Natural killer cell treated with Interleukin-12 subunit alpha and Interleukin-12 subunit beta and Interleukin-15 and Interleukin-18, amount 100 ng/mL, for 72 hours (primary cell): ENCODE results near the gene SFMBT2. TPM values are rescaled to one million over a fixed set of nuclear protein-coding genes. Genes with fewer than 3 reads are reported as not detected.
A peak's percentile ranks its signal among the peaks of the same experiment; 100 is the strongest.

ENCODE experiments used
- ATAC-seq, 2 donors: fragments of 150-1000 bp; cut with Tn5 transposase in 1 of 2; sonication (Bioruptor Pico), chemical (Tn5 transposase) in 1 of 2; 2 replicates each; pipeline ENCODE4 v1.10.0; 2021
- DNase-seq: peaks from one replicate; pipeline ENCODE4 v3.0.0; 2022; ENCODE audit warnings: low spot score
- H3K27ac Mint-ChIP-seq, 2 donors: 1 replicate in 1 of 2; 2 replicates in 1 of 2; pipeline ENCODE4 v1.8.0; 2022; ENCODE audit warnings: mixed read lengths in 2 of 2, mild to moderate bottlenecking in 1 of 2, moderate library complexity in 1 of 2
- H3K27me3 Mint-ChIP-seq, 2 donors: 1 replicate in 1 of 2; 2 replicates in 1 of 2; pipeline ENCODE4 v1.8.0; 2022; ENCODE audit warnings: mixed read lengths in 2 of 2
- H3K36me3 Mint-ChIP-seq: one replicate; pipeline ENCODE4 v1.8.0; 2022; ENCODE audit warnings: mixed read lengths
- H3K4me1 Mint-ChIP-seq, 2 donors: 1 replicate in 1 of 2; 2 replicates in 1 of 2; pipeline ENCODE4 v1.8.0; 2022; ENCODE audit warnings: low read depth in 2 of 2, mixed read lengths in 2 of 2, mild to moderate bottlenecking in 1 of 2
- H3K4me3 Mint-ChIP-seq: one replicate; pipeline ENCODE4 v1.8.0; 2022; ENCODE audit warnings: mixed read lengths
- H3K9me3 Mint-ChIP-seq: 2 replicates; pipeline ENCODE4 v1.8.0; 2022; ENCODE audit warnings: mixed read lengths
- total RNA-seq, 2 donors: library from RNA; stranded (reverse); gene quantifications; one replicate each; pipeline ENCODE4 v1.2.3, GENCODE V29; 2022

SFMBT2 gene
- total RNA-seq, 2 donors from 2014 or later = 94.9 to 101 TPM

DNA sequence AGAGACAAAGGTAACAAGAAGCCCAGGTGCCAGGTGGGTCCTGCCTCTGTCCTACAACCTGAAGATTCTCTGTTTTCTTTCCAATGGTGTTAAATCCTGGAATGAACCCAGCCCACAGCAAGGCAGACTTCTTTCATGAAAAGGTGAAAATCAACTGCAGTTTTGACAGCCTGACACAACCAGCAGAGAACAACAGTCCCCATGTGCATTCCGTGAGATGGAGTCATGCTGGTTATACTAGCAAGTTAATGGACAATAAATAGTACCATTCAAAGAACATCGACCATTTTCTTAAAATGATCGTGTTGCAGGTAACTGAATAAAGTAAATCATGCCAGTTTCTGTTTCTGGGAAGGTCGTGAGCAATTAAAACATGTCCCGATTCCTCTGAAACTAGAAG lies 131.5 kb downstream of the SFMBT2 start:
- Mint-ChIP-seq H3K4me3 (no peak overlapping the region), H3K27me3 (no peaks in the 10 kb centered on the region), H3K27ac (peak overlapping the region; percentile 11 to 48), H3K4me1 (peaks cover 68% of the 10 kb centered on the region in 2 donors), H3K9me3 (no peaks in the 10 kb centered on the region), H3K36me3 (peaks cover 20% of the 10 kb centered on the region)
- ATAC-seq = no peak
- DNase-seq = no peak

DNA sequence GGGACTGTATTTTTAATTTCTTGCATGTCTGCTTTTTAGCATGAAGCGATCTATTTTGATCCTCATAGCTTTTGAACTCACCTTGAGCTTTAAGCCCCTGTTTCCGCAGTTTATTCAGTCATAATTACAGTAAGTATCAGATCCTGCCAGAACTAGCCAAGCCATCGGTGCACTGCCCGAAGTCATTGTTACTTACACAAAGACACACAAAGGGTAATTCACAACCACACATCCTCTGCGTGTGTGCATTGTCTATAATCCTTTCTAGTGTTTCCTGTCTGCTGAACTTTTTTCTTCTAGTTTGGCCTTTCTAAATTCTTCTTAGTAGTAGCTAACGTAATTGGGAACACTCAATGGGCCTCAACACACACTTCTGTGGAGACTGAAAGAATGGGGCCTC lies 133.0 kb downstream of the SFMBT2 start:
- peak overlapping the region; percentile 17 to 48 for H3K27ac Mint-ChIP-seq
- ATAC-seq = no peak
- peaks cover 61 to 64% of the 10 kb centered on the region in 2 donors for H3K4me1 Mint-ChIP-seq
- H3K4me3 Mint-ChIP-seq = no peak overlapping the region
- no peak for DNase-seq
- H3K36me3 Mint-ChIP-seq = peaks cover 20% of the 10 kb centered on the region
- no peaks in the 10 kb centered on the region for H3K9me3 Mint-ChIP-seq
- H3K27me3 Mint-ChIP-seq = no peaks in the 10 kb centered on the region

GRCh38 chr10:7277432-7277831 lies 133.4 kb downstream of the SFMBT2 start:
- Mint-ChIP-seq H3K27me3 (no peaks in the 10 kb centered on the region), H3K27ac (no peak overlapping the region), H3K4me1 (peaks cover 62 to 64% of the 10 kb centered on the region in 2 donors), H3K36me3 (peaks cover 20% of the 10 kb centered on the region), H3K9me3 (no peaks in the 10 kb centered on the region), H3K4me3 (no peak overlapping the region)
- no peak for DNase-seq
- ATAC-seq = no peak

DNA sequence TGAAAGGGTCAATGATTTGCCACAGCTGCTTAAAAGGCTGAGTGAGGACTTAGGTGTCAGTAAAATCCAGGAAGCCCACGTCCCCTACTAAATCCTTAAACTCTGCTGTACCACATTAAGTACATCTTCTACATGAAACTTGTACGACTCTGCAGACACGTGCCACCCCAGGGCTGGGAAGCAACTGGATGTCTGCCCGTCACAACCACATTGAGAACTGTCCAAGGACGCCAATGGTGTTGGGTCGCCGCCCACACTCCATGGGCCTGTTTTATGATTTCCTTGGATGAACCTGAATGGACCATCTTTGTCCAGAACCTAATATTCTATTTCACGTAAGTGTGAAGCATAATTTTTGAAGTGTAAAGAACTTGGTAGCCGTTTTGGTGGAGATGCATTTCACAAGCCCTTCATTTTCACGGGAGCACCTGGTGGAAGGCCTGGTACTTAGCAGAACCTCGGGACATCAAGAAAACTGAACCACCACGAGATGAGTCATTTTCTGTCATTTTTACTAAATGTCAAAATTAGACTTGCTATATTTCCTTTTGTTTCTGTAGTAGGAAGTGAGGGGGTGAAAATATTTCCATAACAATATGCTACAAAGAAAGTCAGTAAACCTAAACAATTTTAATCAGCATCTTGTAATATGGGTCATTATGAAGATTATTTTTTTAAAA lies 134.9 kb downstream of the SFMBT2 start:
- peaks cover 3% of the 10 kb centered on the region for H3K9me3 Mint-ChIP-seq
- H3K4me3 Mint-ChIP-seq = peak overlapping the region; percentile 13
- no peaks in the 10 kb centered on the region for H3K27me3 Mint-ChIP-seq
- H3K36me3 Mint-ChIP-seq = peaks cover 27% of the 10 kb centered on the region
- peaks cover 62 to 66% of the 10 kb centered on the region in 2 donors for H3K4me1 Mint-ChIP-seq
- ATAC-seq (no peak), DNase-seq (no peak)
- H3K27ac Mint-ChIP-seq = peak overlapping the region; percentile 57 to 89

- peaks cover 27% of the 10 kb centered on the region for H3K36me3 Mint-ChIP-seq
- DNase-seq = no peak
- H3K9me3 Mint-ChIP-seq = peaks cover 3% of the 10 kb centered on the region
- no peak for ATAC-seq
- H3K27me3 Mint-ChIP-seq = no peaks in the 10 kb centered on the region
- peaks cover 64 to 70% of the 10 kb centered on the region in 2 donors for H3K4me1 Mint-ChIP-seq
- no peak overlapping the region for H3K4me3 Mint-ChIP-seq
- peak overlapping the region; percentile 57 to 89 for H3K27ac Mint-ChIP-seq
These were observed 136.5 kb downstream of the SFMBT2 start for GRCh38 chr10:7274293-7274692.

GRCh38 chr10:7272008-7272407 lies 138.8 kb downstream of the SFMBT2 start:
- H3K36me3 Mint-ChIP-seq = peaks cover 21% of the 10 kb centered on the region
- H3K27ac Mint-ChIP-seq = peak overlapping the region; percentile 84 to 89
- H3K9me3 Mint-ChIP-seq = peaks cover 3% of the 10 kb centered on the region
- peaks cover 65 to 67% of the 10 kb centered on the region in 2 donors for H3K4me1 Mint-ChIP-seq
- H3K27me3 Mint-ChIP-seq = no peaks in the 10 kb centered on the region
- DNase-seq (no peak), ATAC-seq (peak in 1 of 2 donors; percentile 14)
- peak overlapping the region; percentile 72 for H3K4me3 Mint-ChIP-seq

- peaks cover 63 to 66% of the 10 kb centered on the region in 2 donors for H3K4me1 Mint-ChIP-seq
- no peaks in the 10 kb centered on the region for H3K27me3 Mint-ChIP-seq
- peaks cover 17% of the 10 kb centered on the region for H3K36me3 Mint-ChIP-seq
- ATAC-seq (no peak), DNase-seq (no peak)
- peak overlapping the region; percentile 84 to 89 for H3K27ac Mint-ChIP-seq
- H3K4me3 Mint-ChIP-seq = peak overlapping the region; percentile 69
- peaks cover 3% of the 10 kb centered on the region for H3K9me3 Mint-ChIP-seq
These were observed 140.8 kb downstream of the SFMBT2 start for GRCh38 chr10:7269988-7270387.

GRCh38 chr10:7267142-7267541 lies 143.7 kb downstream of the SFMBT2 start:
- Mint-ChIP-seq H3K36me3 (peaks cover 12% of the 10 kb centered on the region), H3K27me3 (no peaks in the 10 kb centered on the region), H3K27ac (peak overlapping the region; percentile 84 to 89), H3K4me3 (peak overlapping the region; percentile 74), H3K4me1 (peaks cover 57 to 68% of the 10 kb centered on the region in 2 donors), H3K9me3 (peaks cover 3% of the 10 kb centered on the region)
- DNase-seq = peak; percentile 84
- peak; percentile 57 to 82 for ATAC-seq

GRCh38 chr10:7265396-7266123 lies 145.3 kb downstream of the SFMBT2 start:
- no peaks in the 10 kb centered on the region for H3K9me3 Mint-ChIP-seq
- H3K27me3 Mint-ChIP-seq = no peaks in the 10 kb centered on the region
- DNase-seq (no peak), ATAC-seq (no peak)
- no peak overlapping the region for H3K4me3 Mint-ChIP-seq
- H3K36me3 Mint-ChIP-seq = peaks cover 5% of the 10 kb centered on the region
- peak overlapping the region; percentile 54 to 89 for H3K27ac Mint-ChIP-seq
- peaks cover 58 to 68% of the 10 kb centered on the region in 2 donors for H3K4me1 Mint-ChIP-seq

- Mint-ChIP-seq H3K9me3 (no peaks in the 10 kb centered on the region), H3K27me3 (no peaks in the 10 kb centered on the region), H3K4me1 (peaks cover 58 to 68% of the 10 kb centered on the region in 2 donors), H3K27ac (peak overlapping the region in 1 of 2 donors; percentile 89), H3K36me3 (peaks cover 5% of the 10 kb centered on the region), H3K4me3 (no peak overlapping the region)
- no peak for DNase-seq
- no peak for ATAC-seq
These were observed 146.5 kb downstream of the SFMBT2 start for GRCh38 chr10:7264313-7264756.

GRCh38 chr10:7263616-7264015 lies 147.2 kb downstream of the SFMBT2 start:
- Mint-ChIP-seq H3K27ac (peak overlapping the region in 1 of 2 donors; percentile 89), H3K9me3 (no peaks in the 10 kb centered on the region), H3K4me3 (no peak overlapping the region), H3K36me3 (peaks cover 5% of the 10 kb centered on the region), H3K4me1 (peaks cover 59 to 73% of the 10 kb centered on the region in 2 donors), H3K27me3 (no peaks in the 10 kb centered on the region)
- no peak for DNase-seq
- ATAC-seq = no peak

DNA sequence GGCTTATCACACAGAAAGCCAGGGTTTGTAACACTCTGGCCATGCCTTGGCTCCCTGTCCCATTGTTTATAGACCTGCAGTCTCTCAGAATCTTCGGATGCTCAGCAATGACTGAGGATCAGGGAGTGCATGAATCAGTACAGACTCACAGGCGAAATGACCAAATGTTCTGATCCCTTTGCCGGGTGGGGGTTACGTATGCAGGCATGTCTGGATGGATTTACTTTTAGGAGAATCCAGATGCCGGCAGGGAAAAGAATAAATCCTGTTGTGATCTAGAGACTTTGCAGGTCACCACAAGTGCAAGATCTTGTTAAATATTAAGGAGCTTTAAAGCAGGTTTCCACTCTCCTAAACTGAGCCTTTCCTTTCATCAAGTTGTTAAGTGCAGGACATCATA lies 149.5 kb downstream of the SFMBT2 start:
- H3K27ac Mint-ChIP-seq = peak overlapping the region; percentile 78 to 87

GRCh38 chr10:7260912-7261311 lies 149.9 kb downstream of the SFMBT2 start:
- no peaks in the 10 kb centered on the region for H3K9me3 Mint-ChIP-seq
- DNase-seq (no peak), ATAC-seq (peak in 1 of 2 donors; percentile 25)
- peak overlapping the region; percentile 63 for H3K4me3 Mint-ChIP-seq
- H3K27ac Mint-ChIP-seq = peak overlapping the region; percentile 78 to 87
- H3K27me3 Mint-ChIP-seq = no peaks in the 10 kb centered on the region
- H3K36me3 Mint-ChIP-seq = peaks cover 4% of the 10 kb centered on the region
- peaks cover 64 to 70% of the 10 kb centered on the region in 2 donors for H3K4me1 Mint-ChIP-seq

More for the DNA sequence above, 149.5 kb downstream of the SFMBT2 start:
- DNase-seq (no peak), ATAC-seq (no peak)
- Mint-ChIP-seq H3K27me3 (no peaks in the 10 kb centered on the region), H3K4me3 (no peak overlapping the region), H3K4me1 (peaks cover 61 to 69% of the 10 kb centered on the region in 2 donors), H3K9me3 (no peaks in the 10 kb centered on the region), H3K36me3 (peaks cover 4% of the 10 kb centered on the region)

DNA sequence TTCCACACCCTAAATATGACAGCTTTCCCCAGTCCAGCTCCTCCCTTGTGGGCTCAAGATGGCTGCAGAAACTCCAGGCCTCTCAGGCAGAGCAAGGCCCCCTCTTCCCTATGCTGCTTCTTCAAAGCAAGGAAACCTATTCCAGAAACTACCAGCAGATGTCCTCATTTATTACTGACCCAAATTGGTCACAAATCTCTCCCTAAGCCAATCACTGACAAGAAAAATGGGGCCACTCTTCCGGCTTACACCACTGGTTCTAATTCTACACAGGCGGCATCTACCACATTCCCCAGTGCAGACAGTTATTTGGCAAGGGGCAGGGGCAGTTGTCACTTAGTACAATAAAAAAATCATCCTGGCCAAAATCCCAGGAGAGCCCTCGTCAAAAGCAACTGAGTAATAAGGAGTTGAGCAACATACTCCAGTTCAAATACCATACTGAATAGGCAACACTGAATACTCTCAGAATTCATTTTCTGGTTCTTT lies 150.4 kb downstream of the SFMBT2 start:
- H3K4me3 Mint-ChIP-seq = peak overlapping the region; percentile 63
- H3K9me3 Mint-ChIP-seq = no peaks in the 10 kb centered on the region
- no peaks in the 10 kb centered on the region for H3K27me3 Mint-ChIP-seq
- DNase-seq (no peak), ATAC-seq (peak; percentile 50 to 75)
- H3K4me1 Mint-ChIP-seq = peaks cover 66 to 70% of the 10 kb centered on the region in 2 donors
- H3K36me3 Mint-ChIP-seq = peaks cover 4% of the 10 kb centered on the region
- peak overlapping the region; percentile 78 to 87 for H3K27ac Mint-ChIP-seq
